GM21529 (cell line): ENCODE data around the gene POM121.
"Not testable (repeated sequence)": the region's sequence is repeated elsewhere in the genome, so short reads cannot be mapped to it uniquely, and the experiment has no call there.

Experiments
- ATAC-seq: cut with Tn5 transposase; IDR thresholded peaks from one replicate; pipeline ENCODE4 v1.9.1; 2021; ENCODE audit not compliant: unreplicated experiment

Gene POM121

DNA sequence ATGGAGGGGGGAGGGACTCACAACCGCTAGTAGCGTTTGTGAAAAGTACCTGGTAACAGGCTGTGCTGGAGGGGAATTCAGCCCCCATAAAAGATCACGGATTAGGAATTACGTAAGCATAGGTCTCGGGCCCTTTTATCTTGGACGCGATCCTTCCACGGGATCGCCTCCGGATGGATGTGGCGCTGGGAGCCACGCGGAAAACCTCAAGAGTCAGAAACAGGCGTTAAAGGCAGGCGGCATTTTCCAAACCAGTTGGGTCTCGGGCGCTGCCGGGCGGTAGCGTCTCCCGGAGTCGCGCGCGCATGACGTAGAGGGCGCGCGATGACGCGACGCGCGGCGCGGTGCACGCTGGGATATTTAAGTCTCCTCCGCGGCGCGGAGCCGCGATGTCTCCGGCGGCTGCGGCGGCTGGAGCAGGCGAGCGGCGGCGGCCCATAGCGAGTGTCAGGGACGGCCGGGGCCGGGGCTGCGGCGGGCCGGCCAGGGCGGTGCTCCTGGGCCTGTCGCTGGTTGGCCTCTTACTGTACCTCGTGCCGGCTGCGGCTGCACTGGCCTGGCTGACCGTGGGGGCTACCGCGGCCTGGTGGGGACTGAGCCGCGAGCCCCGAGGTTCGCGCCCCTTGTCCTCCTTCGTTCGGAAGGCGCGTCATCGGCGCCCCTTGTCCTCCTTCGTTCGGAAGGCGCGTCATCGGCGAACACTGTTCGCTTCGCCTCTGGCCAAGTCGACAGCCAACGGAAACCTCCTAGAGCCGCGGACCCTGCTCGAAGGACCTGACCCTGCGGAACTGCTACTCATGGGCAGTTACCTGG is at the start of gene POM121:
TSS of gene POM121 (plus strand) at position 363 of the 813 bp plus-strand sequence. CDS start at position 390, 27 bp downstream.
- peak; percentile 88 for ATAC-seq

DNA sequence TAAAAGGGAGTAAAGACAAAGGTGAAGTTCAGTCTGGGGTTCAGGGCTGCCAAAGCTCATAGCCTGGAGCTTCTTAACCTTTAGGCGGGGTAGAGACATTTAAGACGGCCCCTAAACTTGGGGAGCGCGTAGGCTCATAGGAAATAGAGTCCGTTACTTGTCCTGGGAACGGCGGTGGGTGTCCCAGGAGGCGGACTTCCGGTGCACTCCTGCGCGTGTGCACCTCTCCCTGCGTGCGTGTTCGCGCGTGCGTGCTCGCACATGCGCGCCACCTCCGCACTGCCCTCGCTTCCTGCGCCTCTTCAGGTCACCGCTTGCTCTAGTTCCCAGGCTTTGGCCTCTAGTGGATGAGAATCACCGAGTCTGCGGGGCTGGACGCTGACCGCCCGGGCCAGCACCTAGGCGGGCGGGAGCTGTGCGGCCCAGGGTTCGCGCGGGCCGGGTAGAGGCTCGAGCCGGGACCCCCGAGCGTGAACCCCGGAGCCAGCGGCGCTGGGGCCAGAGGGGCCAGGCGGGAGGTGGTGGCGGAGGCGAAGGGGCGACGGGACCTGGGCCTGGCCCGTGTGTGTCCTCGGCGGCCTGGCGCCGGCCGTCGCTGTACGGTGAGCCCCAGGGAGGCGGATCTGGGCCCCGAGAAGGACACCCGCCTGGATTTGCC is 45.7 kb upstream of the POM121 start:
- peak; percentile 98 for ATAC-seq

GRCh38 chr7:72879737-72880215 is 45.1 kb upstream of the POM121 start:
- ATAC-seq, result peak; percentile 4

DNA sequence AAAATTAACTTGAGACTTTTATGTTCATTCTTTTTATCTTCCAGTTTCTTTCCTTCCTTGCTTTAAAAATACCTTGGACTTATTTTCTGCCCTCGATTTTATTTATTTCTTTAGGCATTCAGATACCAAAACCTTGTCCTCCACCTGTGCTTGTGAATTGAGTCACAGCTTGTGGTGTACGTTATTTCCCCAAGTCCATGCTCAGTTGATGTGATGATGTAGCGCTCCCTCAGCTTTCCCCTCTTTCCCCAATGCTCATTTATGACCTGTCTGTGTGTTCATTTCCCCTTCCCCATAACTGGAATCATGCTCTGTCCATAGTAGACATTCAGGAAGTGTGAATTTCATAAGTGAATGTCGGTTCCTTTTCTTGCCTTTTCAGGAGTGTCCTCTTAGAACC is 33.1 kb upstream of the POM121 start:
- ATAC-seq, result not testable (repeated sequence)

DNA sequence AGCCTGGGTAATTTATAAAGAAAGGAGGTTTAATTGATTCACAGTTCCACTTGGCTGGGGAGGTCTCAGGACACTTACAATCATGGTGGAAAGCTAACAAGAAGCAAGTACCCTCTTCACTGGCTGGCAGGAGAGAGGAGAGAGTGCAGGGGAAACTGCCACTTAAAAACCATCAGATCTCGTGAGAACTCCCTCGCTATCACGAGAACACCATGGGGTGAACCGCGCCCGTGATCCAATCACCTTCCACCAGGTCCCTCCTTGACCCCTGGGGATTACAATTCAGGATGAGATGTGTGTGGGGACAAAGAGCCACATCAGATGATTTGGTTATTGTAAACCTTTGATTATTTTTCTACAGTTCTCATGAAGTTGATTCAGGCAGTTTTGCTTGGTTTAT is 20.2 kb upstream of the POM121 start:
- not testable (repeated sequence) for ATAC-seq

DNA sequence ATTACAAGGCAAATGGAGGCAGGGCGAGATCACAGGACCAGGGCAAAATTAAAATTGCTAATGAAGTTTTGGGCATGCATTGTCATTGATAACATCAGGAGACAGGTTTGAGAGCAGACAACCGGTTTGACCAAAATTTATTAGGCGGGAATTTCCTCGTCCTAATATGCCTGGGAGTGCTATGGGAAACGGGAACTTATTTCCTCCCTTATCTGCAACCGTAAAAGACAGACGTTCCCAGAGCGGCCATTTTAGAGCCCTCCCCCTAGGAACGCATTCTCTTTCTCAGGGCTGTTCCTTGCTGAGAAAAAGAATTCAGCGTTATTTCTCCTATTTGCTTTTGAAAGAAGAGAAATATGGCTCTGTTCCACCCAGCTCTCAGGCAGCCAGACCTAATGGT is 16.5 kb upstream of the POM121 start:
- ATAC-seq, result not testable (repeated sequence)

DNA sequence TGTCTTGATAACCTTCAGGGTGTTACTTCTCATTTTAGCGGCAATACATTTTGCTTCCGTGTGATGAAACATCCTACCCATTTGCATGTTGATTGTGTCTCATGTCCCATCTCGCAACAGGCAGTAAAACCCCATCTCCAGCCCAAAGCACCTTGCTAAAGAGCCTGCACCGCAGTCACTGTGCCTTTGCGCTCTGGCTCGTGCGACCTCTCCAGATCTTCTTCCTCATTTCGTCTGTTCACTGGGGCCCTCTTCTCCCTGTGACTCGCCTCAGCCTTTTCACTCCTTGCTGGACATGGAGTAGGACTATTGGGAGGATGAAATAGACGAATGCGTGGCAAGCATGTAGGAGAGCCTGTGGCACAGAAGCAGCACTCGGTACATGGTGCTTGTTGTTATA is 13.5 kb upstream of the POM121 start:
- ATAC-seq, result not testable (repeated sequence)

GRCh38 chr7:72913750-72914149 is 11.1 kb upstream of the POM121 start:
- ATAC-seq, result not testable (repeated sequence)

DNA sequence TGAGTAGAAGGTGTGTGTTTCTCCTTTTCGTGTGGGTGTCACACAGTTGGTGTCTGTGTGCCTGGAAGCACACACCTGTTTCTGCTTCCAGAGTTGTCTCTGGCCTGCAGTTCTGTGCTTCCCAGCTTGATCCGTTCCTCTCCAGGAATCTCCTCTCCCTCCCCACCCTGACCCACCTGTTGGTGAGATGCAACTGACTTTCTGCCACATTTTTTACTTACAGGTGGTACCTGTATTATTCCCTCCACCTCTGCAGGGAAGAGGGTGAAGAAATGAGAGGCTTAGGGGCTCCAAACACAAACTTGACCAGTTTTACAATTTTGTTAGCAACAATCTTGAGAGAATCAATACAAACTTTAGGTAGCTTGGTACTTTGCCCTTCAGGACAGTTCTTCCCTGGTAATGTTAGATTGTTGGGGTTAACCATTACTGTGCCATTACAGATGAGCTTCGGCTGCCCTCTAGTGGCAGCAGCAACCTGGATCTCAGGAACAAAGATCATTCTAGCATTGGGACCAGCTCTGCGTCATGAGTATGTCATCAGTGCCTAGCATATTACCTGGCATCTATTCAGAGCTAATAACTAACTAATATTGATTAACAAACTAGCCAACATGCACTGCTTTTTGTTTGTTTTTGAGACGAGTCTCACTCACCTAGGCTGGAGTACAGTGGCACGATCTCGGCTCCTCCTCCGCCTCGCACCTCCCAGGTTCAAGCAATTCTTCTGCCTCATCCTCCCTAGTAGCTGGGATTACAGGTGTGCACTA is 10.0 kb upstream of the POM121 start:
- peak; percentile 86 for ATAC-seq

GRCh38 chr7:72919256-72919775 is 5.6 kb upstream of the POM121 start:
- ATAC-seq, result no peak

GRCh38 chr7:72924386-72924732 is 536 bp upstream of the POM121 start:
- peak; percentile 11 for ATAC-seq

- ATAC-seq, result no peak
Measured at GRCh38 chr7:72925546-72926120, 738 bp downstream of the POM121 start.

- ATAC-seq, result not testable (repeated sequence)
Measured at GRCh38 chr7:72927791-72928190, 2.9 kb downstream of the POM121 start.

DNA sequence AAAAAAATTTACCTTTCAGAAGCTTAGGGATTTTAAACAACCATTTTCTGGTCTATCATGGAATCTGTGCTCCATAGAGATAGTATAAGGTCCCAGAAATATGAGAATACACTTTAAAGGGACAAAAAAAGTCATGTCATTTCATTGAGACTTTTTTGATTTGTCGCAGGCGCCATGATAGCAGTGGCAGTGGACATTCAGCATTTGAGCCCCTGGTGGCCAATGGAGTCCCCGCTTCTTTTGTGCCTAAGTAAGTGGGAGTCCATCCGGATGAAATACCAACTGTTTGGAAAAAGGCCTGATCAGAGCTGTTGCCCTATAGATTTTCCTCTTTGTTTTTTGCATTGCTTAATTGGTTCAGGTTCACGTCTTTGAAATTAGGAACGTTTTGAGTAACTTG is 3.3 kb downstream of the POM121 start:
- ATAC-seq, result not testable (repeated sequence)

DNA sequence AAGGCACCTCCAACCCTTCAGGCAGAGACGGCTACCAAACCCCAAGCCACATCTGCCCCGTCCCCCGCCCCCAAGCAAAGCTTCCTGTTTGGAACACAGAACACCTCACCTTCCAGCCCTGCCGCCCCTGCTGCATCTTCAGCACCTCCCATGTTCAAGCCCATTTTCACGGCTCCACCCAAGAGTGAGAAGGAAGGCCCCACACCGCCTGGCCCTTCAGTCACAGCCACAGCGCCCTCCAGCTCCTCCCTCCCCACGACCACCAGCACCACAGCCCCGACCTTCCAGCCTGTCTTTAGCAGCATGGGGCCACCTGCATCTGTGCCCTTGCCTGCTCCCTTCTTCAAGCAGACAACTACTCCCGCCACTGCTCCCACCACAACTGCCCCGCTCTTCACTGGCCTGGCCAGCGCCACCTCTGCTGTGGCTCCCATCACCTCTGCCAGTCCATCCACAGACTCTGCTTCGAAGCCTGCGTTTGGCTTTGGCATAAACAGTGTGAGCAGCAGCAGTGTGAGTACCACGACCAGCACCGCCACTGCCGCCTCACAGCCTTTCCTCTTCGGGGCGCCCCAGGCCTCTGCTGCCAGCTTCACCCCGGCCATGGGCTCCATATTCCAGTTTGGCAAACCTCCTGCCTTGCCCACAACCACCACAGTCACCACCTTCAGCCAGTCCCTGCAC is 17.3 kb downstream of the POM121 start:
- ATAC-seq, result not testable (repeated sequence)

GRCh38 chr7:72942956-72943355 is 18.1 kb downstream of the POM121 start:
- not testable (repeated sequence) for ATAC-seq

DNA sequence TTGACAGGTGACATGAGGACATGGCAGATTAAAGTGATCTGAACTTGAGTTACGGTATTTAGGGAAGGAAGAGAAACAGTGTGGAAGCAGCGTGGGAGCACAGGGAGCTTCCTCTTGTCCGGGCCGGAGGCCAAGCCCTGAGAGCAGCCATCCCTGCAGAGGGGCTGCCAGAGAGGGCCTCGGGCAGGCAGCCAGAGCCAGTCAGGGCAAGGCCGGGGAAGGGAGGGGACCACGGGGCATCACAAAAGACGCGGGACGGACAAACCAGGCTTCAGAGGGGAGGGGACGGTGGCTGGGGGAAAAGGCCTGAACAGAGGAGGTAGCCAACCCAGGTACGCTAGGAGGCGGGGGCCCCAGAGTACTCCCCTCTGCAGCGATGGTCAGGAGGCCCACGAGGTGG is 20.0 kb downstream of the POM121 start:
- ATAC-seq, result not testable (repeated sequence)

GRCh38 chr7:72945597-72945996 is 20.7 kb downstream of the POM121 start:
- not testable (repeated sequence) for ATAC-seq

DNA sequence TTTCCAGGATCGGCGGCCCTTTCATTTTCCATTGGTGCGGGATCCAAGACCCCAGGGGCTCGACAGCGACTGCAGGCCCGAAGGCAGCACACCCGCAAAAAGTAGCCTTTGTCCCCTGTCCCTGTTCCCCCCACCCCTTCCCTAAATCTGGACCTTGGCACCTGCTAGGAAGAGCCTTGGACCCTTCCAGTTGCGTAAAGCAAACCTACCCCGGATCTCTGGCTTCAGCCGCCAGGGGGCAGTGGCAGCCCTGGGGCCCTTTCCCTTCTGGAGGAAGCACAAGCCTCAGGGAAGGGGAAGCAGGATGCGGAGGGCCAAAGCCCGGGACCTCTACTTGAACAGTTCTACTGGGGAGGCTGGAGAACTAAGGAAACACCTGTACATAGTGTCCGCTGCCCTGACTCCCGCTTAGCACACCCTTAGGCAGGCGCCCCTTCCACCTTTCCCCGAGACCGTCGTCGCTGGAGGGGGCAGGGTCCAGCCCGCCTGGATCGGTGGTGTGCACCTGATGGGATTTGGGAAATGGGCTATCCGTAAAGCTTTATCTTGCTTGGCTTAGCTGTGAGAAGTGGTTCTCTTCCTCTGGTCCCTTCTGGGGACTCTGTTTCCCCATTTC is 21.3 kb downstream of the POM121 start:
- not testable (repeated sequence) for ATAC-seq

- ATAC-seq, result not testable (repeated sequence)
Measured at GRCh38 chr7:72948714-72949113, 23.8 kb downstream of the POM121 start.
